Measurements from ENCODE around the gene PDE4B.

DNA sequence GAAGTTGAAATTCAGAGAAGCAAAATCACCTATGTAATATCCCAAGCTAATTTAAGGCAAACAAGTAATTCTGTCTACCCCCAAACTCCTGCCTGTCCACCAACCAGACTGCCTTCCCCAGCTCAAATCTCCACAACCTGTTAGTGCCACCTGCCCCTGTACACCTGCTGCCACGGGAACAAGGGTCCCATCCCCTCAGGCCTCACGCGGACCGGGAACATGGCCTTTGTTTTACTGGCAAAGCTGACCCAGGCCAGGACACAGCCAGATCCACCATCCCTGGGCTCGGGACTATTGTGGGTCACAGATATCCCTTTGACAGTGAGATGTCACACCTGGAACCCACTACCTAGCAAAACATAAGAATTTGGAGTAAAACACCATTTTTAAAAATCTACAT lies 601.9 kb downstream of the PDE4B start:
- TF ChIP-seq, protein P1, sequence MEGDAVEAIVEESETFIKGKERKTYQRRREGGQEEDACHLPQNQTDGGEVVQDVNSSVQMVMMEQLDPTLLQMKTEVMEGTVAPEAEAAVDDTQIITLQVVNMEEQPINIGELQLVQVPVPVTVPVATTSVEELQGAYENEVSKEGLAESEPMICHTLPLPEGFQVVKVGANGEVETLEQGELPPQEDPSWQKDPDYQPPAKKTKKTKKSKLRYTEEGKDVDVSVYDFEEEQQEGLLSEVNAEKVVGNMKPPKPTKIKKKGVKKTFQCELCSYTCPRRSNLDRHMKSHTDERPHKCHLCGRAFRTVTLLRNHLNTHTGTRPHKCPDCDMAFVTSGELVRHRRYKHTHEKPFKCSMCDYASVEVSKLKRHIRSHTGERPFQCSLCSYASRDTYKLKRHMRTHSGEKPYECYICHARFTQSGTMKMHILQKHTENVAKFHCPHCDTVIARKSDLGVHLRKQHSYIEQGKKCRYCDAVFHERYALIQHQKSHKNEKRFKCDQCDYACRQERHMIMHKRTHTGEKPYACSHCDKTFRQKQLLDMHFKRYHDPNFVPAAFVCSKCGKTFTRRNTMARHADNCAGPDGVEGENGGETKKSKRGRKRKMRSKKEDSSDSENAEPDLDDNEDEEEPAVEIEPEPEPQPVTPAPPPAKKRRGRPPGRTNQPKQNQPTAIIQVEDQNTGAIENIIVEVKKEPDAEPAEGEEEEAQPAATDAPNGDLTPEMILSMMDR (IDR thresholded peaks at IDR 0.05), result no peak
- TF ChIP-seq POLR2A (IDR thresholded peaks at IDR 0.05), result no peak
- no peak for TF ChIP-seq EP300 (IDR thresholded peaks at IDR 0.05)
